Retina (tissue), 1 donor: ENCODE data around the gene INSIG1.

Experiments used
- DNase-seq: peaks from one replicate; pipeline ENCODE4 v3.0.0-alpha.2; 2016

Gene INSIG1

GRCh38 chr7:155297517-155298287 is at the start of gene INSIG1:
Gene INSIG1 (plus strand): TSS chr7:155297878. CDS start chr7:155298286, 408 bp downstream.
- peak; percentile 93 for DNase-seq

DNA sequence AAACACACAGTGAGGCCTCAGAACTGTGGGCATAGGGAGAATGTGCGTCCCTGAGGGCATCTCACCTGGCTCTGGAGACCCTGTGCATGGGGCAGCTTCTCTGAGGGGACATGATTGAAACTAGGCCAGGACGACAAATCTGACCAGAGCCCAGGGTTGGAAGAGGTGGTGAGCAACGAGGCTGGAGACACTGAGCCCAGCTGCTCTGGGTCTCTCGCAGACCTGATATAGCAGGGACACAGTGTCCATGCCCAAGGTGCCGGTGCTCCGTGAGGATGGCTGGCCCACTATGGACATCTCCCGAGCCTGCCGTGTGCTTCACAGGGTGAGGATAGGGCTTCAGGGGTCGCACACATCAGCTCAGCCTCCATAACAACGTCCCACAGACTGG is 49.3 kb upstream of the INSIG1 start:
- DNase-seq, result no peak

DNA sequence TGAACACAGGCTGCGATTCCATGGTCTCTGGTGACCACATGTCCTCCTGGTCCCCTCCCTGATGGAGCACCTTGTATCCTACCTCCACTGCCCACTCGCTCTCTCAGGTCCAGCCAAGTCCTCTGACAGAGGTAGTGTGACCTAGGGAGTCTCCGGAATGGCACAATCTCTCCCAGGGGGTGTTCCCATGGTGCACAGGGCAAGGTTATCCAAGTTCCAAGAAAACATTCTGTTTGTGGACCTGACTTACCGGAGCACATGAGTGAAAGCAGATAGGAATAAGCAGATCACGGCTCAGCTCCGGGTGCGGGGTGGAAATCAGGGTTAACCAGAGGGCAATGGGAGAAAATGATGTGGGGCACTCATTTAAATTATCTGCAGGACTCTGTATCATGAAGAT is 45.8 kb upstream of the INSIG1 start:
- no peak for DNase-seq

DNA sequence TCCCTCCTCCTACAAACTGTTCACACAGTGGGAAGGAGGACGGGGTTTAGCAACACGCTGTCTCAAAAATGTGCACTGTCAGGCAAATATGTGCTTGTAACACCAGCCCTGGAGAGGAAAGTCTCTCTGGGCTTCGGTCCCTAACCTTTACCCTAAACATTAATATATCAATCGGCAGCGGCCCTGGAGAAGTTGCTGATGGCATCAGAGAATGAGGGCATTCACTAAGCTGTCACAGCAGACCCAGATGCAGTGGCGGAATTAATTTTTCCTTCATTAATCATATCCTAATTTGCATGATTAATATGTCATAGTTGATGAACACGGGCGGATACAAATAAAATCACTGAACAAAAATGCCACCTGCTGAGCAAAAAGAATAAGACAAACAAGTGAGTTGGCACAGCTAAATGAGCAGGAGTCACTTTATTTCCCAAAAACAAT is 45.2 kb upstream of the INSIG1 start:
- no peak for DNase-seq

GRCh38 chr7:155252892-155253501 is 44.7 kb upstream of the INSIG1 start:
- DNase-seq, result no peak

DNA sequence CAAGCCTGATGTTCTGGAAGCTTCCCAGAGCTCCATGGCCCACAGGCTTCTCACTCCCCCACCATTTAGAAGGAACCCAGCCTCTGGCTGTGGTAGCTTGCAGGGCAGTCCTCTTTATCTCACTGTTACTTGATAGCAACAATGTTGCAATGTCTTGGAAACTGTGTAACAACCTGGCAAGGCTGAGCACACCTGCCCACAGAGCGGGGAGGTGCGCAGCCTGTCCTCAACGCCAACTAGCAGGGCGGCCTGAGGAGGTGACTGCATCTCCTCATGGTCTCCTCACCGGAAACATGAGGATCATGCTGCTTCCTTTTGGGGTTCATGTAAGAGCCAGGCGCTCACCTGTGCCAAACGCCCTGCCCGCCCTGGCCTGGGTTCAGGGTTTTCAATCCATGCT is 43.7 kb upstream of the INSIG1 start:
- no peak for DNase-seq

DNA sequence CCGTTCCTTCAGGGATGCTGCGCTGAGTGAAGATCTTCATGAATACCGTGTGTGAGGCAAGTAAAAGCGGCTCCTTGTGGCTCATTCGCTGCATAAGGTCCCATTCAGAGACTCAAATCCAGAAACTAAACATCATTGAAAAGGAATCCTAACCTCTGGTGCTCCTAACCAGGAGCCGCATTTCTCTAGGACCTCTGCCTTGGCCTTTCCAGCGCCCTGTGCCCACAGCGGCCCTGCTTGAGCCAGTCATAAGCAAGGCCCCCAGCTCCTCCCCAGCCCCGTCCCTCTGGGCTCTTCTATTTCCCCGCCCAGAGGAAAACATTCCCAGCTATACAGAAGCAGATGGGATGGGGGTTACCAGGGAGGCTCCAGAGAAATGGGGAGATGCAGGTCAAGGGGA is 42.6 kb upstream of the INSIG1 start:
- DNase-seq, result no peak

DNA sequence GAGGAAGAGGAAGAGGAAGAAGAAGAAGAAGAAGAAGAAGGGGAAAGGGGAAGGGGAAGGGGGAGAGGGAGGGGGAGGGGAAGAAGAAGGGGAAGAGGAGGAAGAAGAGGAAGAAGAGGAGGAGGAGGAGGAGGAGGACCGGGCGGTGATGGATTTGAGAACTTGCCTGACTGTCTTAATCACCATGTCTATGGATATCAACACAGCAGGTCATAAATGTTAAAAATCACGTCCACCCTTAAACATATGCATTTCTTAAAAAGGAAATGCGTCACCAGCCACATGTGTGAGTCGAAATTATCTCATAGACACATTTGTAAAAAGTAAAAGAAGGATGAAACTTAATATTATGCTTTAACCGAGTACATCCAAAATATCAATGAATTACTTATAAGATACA is 42.1 kb upstream of the INSIG1 start:
- DNase-seq, result no peak

DNA sequence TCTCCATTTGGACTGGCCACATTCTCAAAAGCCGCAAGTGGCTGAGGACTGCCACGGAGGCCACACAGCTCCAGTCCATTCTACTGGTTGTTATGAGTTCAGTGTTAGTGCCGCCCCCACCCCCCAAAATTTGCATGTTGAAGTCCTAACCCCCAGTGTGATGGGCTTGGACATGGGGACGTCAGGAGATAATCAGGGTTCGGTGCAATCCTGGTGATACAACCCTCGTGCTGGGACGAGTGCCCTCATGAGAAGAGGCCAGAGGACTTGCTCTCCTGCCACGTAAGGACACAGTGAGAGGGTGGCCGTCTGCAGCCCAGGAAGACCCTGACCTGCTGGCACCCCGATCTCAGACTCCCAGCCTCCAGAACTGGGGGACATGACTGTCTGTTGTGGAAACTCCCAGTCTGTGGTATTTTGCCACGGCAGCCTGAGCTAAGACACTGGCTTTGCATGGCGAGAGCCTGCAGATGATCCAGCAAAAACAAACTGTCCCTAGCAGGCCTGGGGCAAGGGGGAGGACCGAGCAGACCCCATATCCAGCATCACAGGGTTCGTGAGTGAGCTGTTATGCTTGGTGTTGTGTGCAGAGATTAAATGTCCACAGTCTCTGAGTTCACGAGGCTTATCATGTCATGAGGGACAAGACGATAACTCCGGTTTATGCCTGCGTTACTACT is 41.5 kb upstream of the INSIG1 start:
- DNase-seq, result no peak

- no peak for DNase-seq
Observed at GRCh38 chr7:155256761-155257481, 40.8 kb upstream of the INSIG1 start.

GRCh38 chr7:155257482-155258225 is 40.0 kb upstream of the INSIG1 start:
- no peak for DNase-seq

- DNase-seq, result no peak
Observed at GRCh38 chr7:155258226-155258560, 39.5 kb upstream of the INSIG1 start.

DNA sequence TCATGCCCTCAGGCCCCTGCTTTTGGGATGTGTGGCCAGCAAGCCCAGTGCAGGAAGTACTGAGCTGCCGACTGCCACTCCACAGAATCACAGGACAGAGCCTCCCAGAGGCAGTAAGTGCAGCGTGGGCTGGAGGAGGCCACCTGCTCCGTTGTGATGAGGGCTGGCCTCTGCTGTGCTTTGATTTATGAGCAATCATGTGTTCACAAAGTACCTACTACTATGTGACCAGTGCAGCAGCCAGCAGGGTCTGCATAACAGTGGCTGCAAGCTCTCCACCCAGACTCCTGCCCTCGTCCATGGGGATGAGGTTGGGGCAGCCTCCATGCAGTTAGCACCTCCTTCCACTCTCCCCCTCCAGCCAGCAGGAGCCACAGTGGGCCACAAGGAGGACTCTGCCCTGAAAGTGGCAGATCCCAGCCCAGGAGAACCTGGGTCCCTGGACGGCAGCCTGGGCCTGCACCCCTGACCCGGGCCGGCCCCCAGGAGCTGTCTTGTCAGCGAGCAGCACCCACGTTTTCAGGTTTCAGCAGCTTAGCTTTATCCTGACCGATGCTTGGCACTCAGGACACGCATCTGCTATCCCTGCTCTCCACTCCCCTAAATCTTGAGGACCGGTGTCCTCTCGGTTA is 37.7 kb upstream of the INSIG1 start:
- no peak for DNase-seq

- no peak for DNase-seq
Observed at GRCh38 chr7:155260498-155260872, 37.2 kb upstream of the INSIG1 start.

GRCh38 chr7:155261031-155261985 is 36.4 kb upstream of the INSIG1 start:
- DNase-seq, result no peak

DNA sequence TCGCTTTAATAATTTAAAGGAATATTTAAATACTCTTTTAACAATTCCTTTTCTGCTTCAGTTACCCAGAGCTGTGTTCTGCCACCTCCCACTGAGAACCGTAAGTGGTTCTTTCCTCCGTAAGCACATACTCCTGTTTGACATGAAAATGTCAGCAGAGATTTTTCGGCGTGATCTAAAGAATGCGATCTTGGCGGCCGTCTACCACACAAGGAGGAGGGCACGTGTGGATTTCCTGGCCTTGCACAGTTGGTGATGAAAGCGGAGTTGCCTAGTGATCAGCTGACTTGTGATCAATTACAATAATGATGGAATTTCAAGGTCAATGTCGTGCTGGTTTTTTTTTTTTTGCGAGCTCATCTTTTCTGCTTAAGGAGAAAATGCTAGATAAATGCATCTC is 35.6 kb upstream of the INSIG1 start:
- DNase-seq, result peak; percentile 40

DNA sequence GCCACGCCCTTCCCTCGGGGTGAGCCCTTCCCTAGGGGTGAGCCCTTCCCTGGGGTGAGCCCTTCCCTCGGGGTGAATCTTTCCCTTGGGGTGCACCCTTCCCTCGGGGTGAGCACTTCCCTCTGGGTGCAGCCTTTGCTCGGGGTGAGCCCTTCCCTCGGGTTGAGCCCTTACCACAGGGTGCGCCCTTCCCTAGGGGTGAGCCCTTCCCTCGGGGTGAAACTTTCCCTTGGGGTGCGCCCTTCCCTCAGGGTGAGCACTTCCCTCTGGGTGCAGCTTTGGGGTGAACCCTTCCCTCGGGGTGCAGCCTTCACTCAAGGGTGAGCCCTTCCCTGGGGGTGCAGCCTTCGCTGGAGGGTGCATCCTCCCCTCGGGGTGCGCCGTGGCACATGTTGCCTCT is 34.6 kb upstream of the INSIG1 start:
- DNase-seq, result no peak

- DNase-seq, result no peak
Observed at GRCh38 chr7:155263581-155264143, 34.0 kb upstream of the INSIG1 start.

DNA sequence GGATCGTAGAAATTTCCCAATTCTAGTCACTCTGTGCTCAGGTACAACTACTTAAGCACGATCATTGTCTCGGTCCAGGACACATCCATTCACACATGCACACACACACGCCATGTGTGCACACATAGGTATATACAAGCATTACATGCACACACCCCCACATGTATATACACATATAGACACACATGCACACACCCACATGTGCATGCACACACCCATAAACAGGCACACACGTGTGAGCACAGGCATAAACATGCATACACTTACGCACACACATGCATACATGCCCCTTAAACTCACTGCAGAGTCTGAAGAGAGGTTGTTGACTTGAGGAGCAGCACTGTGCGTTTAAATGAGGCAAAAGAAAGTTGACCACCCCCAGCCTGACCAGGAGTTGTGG is 32.5 kb upstream of the INSIG1 start:
- DNase-seq, result no peak

GRCh38 chr7:155265961-155266360 is 31.7 kb upstream of the INSIG1 start:
- DNase-seq, result no peak

GRCh38 chr7:155266440-155266839 is 31.2 kb upstream of the INSIG1 start:
- no peak for DNase-seq
